GM12878 (cell line): ENCODE data around the gene GOLGA7B. TPM values are rescaled to one million over a fixed set of nuclear protein-coding genes. Genes with fewer than 3 reads are reported as not detected.

ENCODE experiments used
- ATAC-seq: fragments of 200-7000 bp; cut with Tn5 transposase; 3 replicates; pipeline ENCODE4 v1.9.1; 2020; ENCODE audit warnings: mild to moderate bottlenecking, moderate library complexity
- BruUV-seq: library from RNA; stranded (reverse); fragments of 400-500 nt; replicated peaks from 2 replicates; lab custom pipeline; 2021; lab: Mats Ljungman, UMichigan
- CTCF ChIA-PET: fragments of 300-600 bp; sonication (Branson Sonifier 250); formaldehyde crosslinking; extraction: SDS; loops from one replicate; lab custom pipeline; 2021; ENCODE audit warnings: inconsistent platforms; lab: Yijun Ruan, JAX
- POLR2A ChIA-PET: fragments of 350-600 bp; formaldehyde crosslinking; extraction: SDS; loops from one replicate; lab custom pipeline; 2021; ENCODE audit warnings: inconsistent platforms; lab: Charles Lee
- RAD21 ChIA-PET: fragments of 300-600 bp; sonication (Branson Sonifier 250); formaldehyde crosslinking; loops from one replicate; lab custom pipeline; 2023; ENCODE audit warnings: antibody characterized with exemption; ENCODE audit not compliant: unreplicated experiment; lab: Charles Lee
- SMC1A ChIA-PET: fragments of 300-600 bp; sonication (Branson Sonifier 250); formaldehyde crosslinking; loops from one replicate; lab custom pipeline; 2023; ENCODE audit not compliant: unreplicated experiment, uncharacterized antibody; lab: Charles Lee
- DNase-seq: peaks from one replicate; pipeline ENCODE4 v3.0.0-alpha.2; 2011; ENCODE audit warnings: low read depth, low spot score
- FAIRE-seq: peaks from 3 replicates; lab custom pipeline; 2011; peaks lifted over from hg19 to GRCh38; lab: Jason Lieb, UNC
- H2AFZ ChIP-seq: 2 replicates; pipeline ENCODE4 v1.6.0; 2011; ENCODE audit warnings: low read depth, low read length, control low read depth; ENCODE audit not compliant: control insufficient read depth
- H3K27ac ChIP-seq: 2 replicates; pipeline ENCODE4 v1.5.1; 2011; ENCODE audit warnings: control low read depth; ENCODE audit not compliant: control insufficient read depth, insufficient read depth
- H3K27me3 ChIP-seq, 2 experiments: replicated peaks in 1 of 2; 2 replicates each; pipeline versions ENCODE4 v1.6.0 to v1.6.1; 2011; ENCODE audit warnings: low read length in 1 of 2; ENCODE audit not compliant: control insufficient read depth in 2 of 2, insufficient read depth in 2 of 2
- H3K36me3 ChIP-seq, 2 experiments: 2 replicates each; pipeline ENCODE4 v1.5.1; 2011; ENCODE audit warnings: low read length in 1 of 2; ENCODE audit not compliant: control insufficient read depth in 2 of 2, insufficient read depth in 2 of 2
- H3K4me1 ChIP-seq: 2 replicates; pipeline ENCODE4 v1.6.1; 2011; ENCODE audit warnings: mild to moderate bottlenecking, low read length, moderate library complexity, mixed read lengths; ENCODE audit not compliant: control insufficient read depth, insufficient read depth
- H3K4me2 ChIP-seq: 2 replicates; pipeline ENCODE4 v1.6.0; 2011; ENCODE audit warnings: control low read depth; ENCODE audit not compliant: control insufficient read depth, insufficient read depth
- H3K4me3 ChIP-seq: fragments of 200-600 bp; sonication (generic); 2 replicates; pipeline ENCODE4 v1.5.1; 2016
- H3K79me2 ChIP-seq: 2 replicates; pipeline ENCODE4 v1.6.0; 2011; ENCODE audit warnings: low read length; ENCODE audit not compliant: control insufficient read depth, insufficient read depth
- H3K9ac ChIP-seq: 2 replicates; pipeline ENCODE4 v1.8.0; 2011; ENCODE audit warnings: low read length, control low read depth, mixed read lengths; ENCODE audit not compliant: control insufficient read depth, insufficient read depth
- H3K9me3 ChIP-seq: replicated peaks from 3 replicates; pipeline ENCODE4 v1.5.1; 2011; ENCODE audit warnings: mild to moderate bottlenecking, low read length; ENCODE audit not compliant: control insufficient read depth, insufficient read depth
- H4K20me1 ChIP-seq: 2 replicates; pipeline ENCODE4 v1.6.0; 2011; ENCODE audit not compliant: control insufficient read depth, insufficient read depth
- ZBED1 ChIP-seq: IDR thresholded peaks from 2 replicates; pipeline ENCODE4 v1.6.1; 2016; ENCODE audit warnings: borderline replicate concordance
- WGBS: methylation state at CpG from one replicate; pipeline ENCODE4 v1.1.6; 2016; ENCODE audit warnings: low lambda C conversion rate; ENCODE audit not compliant: insufficient replicate concordance, insufficient coverage; ENCODE audit errors: missing lambda C conversion rate; 5-methylcytosine and 5-hydroxymethylcytosine counted together
- in situ Hi-C: fragments of 300-500 bp; cut with MboI; formaldehyde crosslinking; loops from 9 replicates; pipeline ENCODE4 v1.14.3; 2018; ENCODE audit warnings: mixed read lengths
- intact Hi-C: fragments of 100-400 bp; cut with micrococcal nuclease; formaldehyde crosslinking; loops from one replicate; pipeline ENCODE4 v1.14.2; 2022; ENCODE audit not compliant: unreplicated experiment
- polyA plus RNA-seq, 11 experiments: library from polyadenylated mRNA; depleted of rRNA in 4 of 11; unstranded in 6 of 11; stranded (reverse) in 5 of 11; fragments of >200 nt; fragmentation: Nextera tagmentation in 4 of 11; fragmentation: Illumina TruSeq in 1 of 11; extraction: Ambion mirVana in 4 of 11; extraction: Trizol in 1 of 11; gene quantifications; 1 replicate in 1 of 11; 2 replicates in 10 of 11; pipeline versions ENCODE4 v1.2.1 to v1.2.3, GENCODE V29; 2011 to 2016; ENCODE audit warnings: inconsistent platforms in 2 of 11, missing spikeins in 2 of 11, low read depth in 1 of 11
- total RNA-seq, 4 experiments: library from RNA; depleted of rRNA in 3 of 4; stranded (reverse); fragments of >200 nt in 3 of 4; fragmentation: Illumina TruSeq in 1 of 4; extraction: Trizol in 1 of 4; gene quantifications; 2 replicates each; pipeline versions ENCODE4 v1.2.1 to v1.2.3, GENCODE V29; 2013 to 2021
- TF ChIP-seq, protein P1 (sequence below): fragments of 450-650 bp; IDR thresholded peaks from 2 replicates; pipeline ENCODE4 v1.6.1; 2017; ENCODE audit warnings: low read depth, mild to moderate bottlenecking, moderate library complexity
- TF ChIP-seq, protein P2 (sequence below): fragments of 450-650 bp; formaldehyde crosslinking; IDR thresholded peaks from 2 replicates; pipeline ENCODE4 v1.4.0; 2020; ENCODE audit warnings: mild to moderate bottlenecking, moderate library complexity

Gene GOLGA7B
- total and polyA plus RNA-seq, 10 of the 15 experiments (the other 5 are each of a cell fraction or from before 2014, with no cell fraction given): 0.01 to 0.02 (median 0.01) TPM; not detected in 7

DNA sequence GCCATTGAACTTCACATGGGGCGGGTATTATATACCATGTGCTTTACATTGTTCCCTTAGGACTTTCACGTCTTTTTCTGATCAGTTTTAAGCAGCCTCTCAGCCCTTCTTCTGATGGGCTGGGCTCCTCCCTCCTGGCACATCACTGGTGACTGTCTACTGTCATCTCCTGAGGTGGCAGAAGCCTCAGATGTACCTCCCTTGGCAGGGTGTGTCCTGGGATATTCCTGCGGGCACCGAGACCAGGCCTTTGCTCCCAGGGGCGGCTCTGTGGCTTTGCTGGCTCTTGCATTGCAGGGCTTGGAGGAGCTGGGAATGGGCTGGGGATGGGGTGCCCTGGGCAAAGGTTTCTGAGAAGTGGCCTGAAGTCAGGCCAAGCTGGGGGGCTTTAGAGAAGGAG is 34.6 kb upstream of the GOLGA7B start:
- no peaks in the 10 kb centered on the region for H3K79me2 ChIP-seq
- no TSS peak for BruUV-seq
- H4K20me1 ChIP-seq: no peaks in the 10 kb centered on the region
- no peak for ATAC-seq
- no peak for DNase-seq
- H3K27me3 ChIP-seq: peaks cover 5% of the 10 kb centered on the region in 2 experiments
- in situ Hi-C loops (no loop called here), intact Hi-C loops (no loop called here)
- FAIRE-seq: no peak
- H2AFZ ChIP-seq: no peak overlapping the region
- H3K4me1 ChIP-seq: no peaks in the 10 kb centered on the region
- CTCF ChIA-PET: no interaction called here
- H3K4me2 ChIP-seq: no peak overlapping the region
- SMC1A ChIA-PET: no interaction called here
- H3K9me3 ChIP-seq: no peaks in the 10 kb centered on the region
- no peak overlapping the region for H3K9ac ChIP-seq
- 49% methylated on average over 5 of the region's 5 CpGs for WGBS
- RAD21 ChIA-PET: no interaction called here
- H3K27ac ChIP-seq: no peak overlapping the region
- no peak for TF ChIP-seq ZBED1
- TF ChIP-seq, protein P1, sequence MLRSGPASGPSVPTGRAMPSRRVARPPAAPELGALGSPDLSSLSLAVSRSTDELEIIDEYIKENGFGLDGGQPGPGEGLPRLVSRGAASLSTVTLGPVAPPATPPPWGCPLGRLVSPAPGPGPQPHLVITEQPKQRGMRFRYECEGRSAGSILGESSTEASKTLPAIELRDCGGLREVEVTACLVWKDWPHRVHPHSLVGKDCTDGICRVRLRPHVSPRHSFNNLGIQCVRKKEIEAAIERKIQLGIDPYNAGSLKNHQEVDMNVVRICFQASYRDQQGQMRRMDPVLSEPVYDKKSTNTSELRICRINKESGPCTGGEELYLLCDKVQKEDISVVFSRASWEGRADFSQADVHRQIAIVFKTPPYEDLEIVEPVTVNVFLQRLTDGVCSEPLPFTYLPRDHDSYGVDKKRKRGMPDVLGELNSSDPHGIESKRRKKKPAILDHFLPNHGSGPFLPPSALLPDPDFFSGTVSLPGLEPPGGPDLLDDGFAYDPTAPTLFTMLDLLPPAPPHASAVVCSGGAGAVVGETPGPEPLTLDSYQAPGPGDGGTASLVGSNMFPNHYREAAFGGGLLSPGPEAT: no peak
- TF ChIP-seq, protein P2, sequence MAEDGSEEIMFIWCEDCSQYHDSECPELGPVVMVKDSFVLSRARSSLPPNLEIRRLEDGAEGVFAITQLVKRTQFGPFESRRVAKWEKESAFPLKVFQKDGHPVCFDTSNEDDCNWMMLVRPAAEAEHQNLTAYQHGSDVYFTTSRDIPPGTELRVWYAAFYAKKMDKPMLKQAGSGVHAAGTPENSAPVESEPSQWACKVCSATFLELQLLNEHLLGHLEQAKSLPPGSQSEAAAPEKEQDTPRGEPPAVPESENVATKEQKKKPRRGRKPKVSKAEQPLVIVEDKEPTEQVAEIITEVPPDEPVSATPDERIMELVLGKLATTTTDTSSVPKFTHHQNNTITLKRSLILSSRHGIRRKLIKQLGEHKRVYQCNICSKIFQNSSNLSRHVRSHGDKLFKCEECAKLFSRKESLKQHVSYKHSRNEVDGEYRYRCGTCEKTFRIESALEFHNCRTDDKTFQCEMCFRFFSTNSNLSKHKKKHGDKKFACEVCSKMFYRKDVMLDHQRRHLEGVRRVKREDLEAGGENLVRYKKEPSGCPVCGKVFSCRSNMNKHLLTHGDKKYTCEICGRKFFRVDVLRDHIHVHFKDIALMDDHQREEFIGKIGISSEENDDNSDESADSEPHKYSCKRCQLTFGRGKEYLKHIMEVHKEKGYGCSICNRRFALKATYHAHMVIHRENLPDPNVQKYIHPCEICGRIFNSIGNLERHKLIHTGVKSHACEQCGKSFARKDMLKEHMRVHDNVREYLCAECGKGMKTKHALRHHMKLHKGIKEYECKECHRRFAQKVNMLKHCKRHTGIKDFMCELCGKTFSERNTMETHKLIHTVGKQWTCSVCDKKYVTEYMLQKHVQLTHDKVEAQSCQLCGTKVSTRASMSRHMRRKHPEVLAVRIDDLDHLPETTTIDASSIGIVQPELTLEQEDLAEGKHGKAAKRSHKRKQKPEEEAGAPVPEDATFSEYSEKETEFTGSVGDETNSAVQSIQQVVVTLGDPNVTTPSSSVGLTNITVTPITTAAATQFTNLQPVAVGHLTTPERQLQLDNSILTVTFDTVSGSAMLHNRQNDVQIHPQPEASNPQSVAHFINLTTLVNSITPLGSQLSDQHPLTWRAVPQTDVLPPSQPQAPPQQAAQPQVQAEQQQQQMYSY (CRISPR knock-in tag): no peak
- no peaks in the 10 kb centered on the region for H3K36me3 ChIP-seq
- no peak overlapping the region for H3K4me3 ChIP-seq
- POLR2A ChIA-PET: no interaction called here
